ENCODE results near the gene CBLN2. TPM values are rescaled to one million over a fixed set of nuclear protein-coding genes. Genes with fewer than 3 reads are reported as not detected.

The CBLN2 gene
- not detected in 2 replicates for total RNA-seq
- long read RNA-seq, result 0 reads

GRCh38 chr18:72544092-72544886 lies at the start of gene CBLN2:
TSS of gene CBLN2 (minus strand) at chr18:72544342. CDS start at chr18:72542160, 2,182 bp downstream.
- DNase-seq (ENCODE audit: extremely low spot score, unreplicated experiment), result no peak
- Mint-ChIP-seq H3K4me3 (ENCODE audit: unreplicated experiment) (peak within 1 kb of the TSS; percentile 62), H3K9me3 (ENCODE audit: unreplicated experiment) (no peaks in the 10 kb centered on the region), H3K27ac (ENCODE audit: unreplicated experiment) (no peak within 1 kb of the TSS), H3K27me3 (ENCODE audit: unreplicated experiment) (peaks cover 63% of the 10 kb centered on the region), H3K36me3 (ENCODE audit: unreplicated experiment) (no peaks in the 10 kb centered on the region), H3K4me1 (ENCODE audit: unreplicated experiment) (peaks cover 18% of the 10 kb centered on the region)
- TF ChIP-seq CTCF (IDR thresholded peaks at IDR 0.05), result peak; percentile 77

- no peaks in the 10 kb centered on the region for H3K27me3 Mint-ChIP-seq (ENCODE audit: unreplicated experiment)
- no peak for DNase-seq (ENCODE audit: extremely low spot score, unreplicated experiment)
- H3K27ac Mint-ChIP-seq (ENCODE audit: unreplicated experiment), result no peak overlapping the region
- no peaks in the 10 kb centered on the region for H3K36me3 Mint-ChIP-seq (ENCODE audit: unreplicated experiment)
- TF ChIP-seq CTCF (IDR thresholded peaks at IDR 0.05), result no peak
- H3K4me1 Mint-ChIP-seq (ENCODE audit: unreplicated experiment), result no peaks in the 10 kb centered on the region
- peaks cover 2% of the 10 kb centered on the region for H3K9me3 Mint-ChIP-seq (ENCODE audit: unreplicated experiment)
- no peak overlapping the region for H3K4me3 Mint-ChIP-seq (ENCODE audit: unreplicated experiment)
Measured at GRCh38 chr18:72588360-72588759, 44.2 kb upstream of the CBLN2 start.

- Mint-ChIP-seq H3K4me1 (ENCODE audit: unreplicated experiment) (no peaks in the 10 kb centered on the region), H3K4me3 (ENCODE audit: unreplicated experiment) (no peak overlapping the region), H3K27me3 (ENCODE audit: unreplicated experiment) (no peaks in the 10 kb centered on the region), H3K9me3 (ENCODE audit: unreplicated experiment) (no peaks in the 10 kb centered on the region), H3K36me3 (ENCODE audit: unreplicated experiment) (no peaks in the 10 kb centered on the region), H3K27ac (ENCODE audit: unreplicated experiment) (no peak overlapping the region)
- DNase-seq (ENCODE audit: extremely low spot score, unreplicated experiment), result no peak
- no peak for TF ChIP-seq CTCF (IDR thresholded peaks at IDR 0.05)
Measured at GRCh38 chr18:72584787-72585186, 40.6 kb upstream of the CBLN2 start.

- no peaks in the 10 kb centered on the region for H3K4me1 Mint-ChIP-seq (ENCODE audit: unreplicated experiment)
- H3K27ac Mint-ChIP-seq (ENCODE audit: unreplicated experiment), result no peak overlapping the region
- no peak overlapping the region for H3K4me3 Mint-ChIP-seq (ENCODE audit: unreplicated experiment)
- no peaks in the 10 kb centered on the region for H3K27me3 Mint-ChIP-seq (ENCODE audit: unreplicated experiment)
- DNase-seq (ENCODE audit: extremely low spot score, unreplicated experiment), result no peak
- H3K36me3 Mint-ChIP-seq (ENCODE audit: unreplicated experiment), result no peaks in the 10 kb centered on the region
- no peak for TF ChIP-seq CTCF (IDR thresholded peaks at IDR 0.05)
- no peaks in the 10 kb centered on the region for H3K9me3 Mint-ChIP-seq (ENCODE audit: unreplicated experiment)
Measured at GRCh38 chr18:72581976-72582375, 37.8 kb upstream of the CBLN2 start.

GRCh38 chr18:72572896-72573295 lies 28.8 kb upstream of the CBLN2 start:
- Mint-ChIP-seq H3K27me3 (ENCODE audit: unreplicated experiment) (peaks cover 7% of the 10 kb centered on the region), H3K9me3 (ENCODE audit: unreplicated experiment) (no peaks in the 10 kb centered on the region), H3K4me3 (ENCODE audit: unreplicated experiment) (no peak overlapping the region), H3K27ac (ENCODE audit: unreplicated experiment) (no peak overlapping the region), H3K4me1 (ENCODE audit: unreplicated experiment) (no peaks in the 10 kb centered on the region), H3K36me3 (ENCODE audit: unreplicated experiment) (no peaks in the 10 kb centered on the region)
- no peak for DNase-seq (ENCODE audit: extremely low spot score, unreplicated experiment)
- no peak for TF ChIP-seq CTCF (IDR thresholded peaks at IDR 0.05)
